ENCODE measurements around the gene SPEN. TPM values are rescaled to one million over a fixed set of nuclear protein-coding genes. Genes with fewer than 3 reads are reported as not detected.
A peak's percentile ranks its signal among the peaks of the same experiment; 100 is the strongest.

Gene SPEN
- total and polyA plus RNA-seq, 9 of the 15 experiments (the other 6 are each of a cell fraction or from before 2014, with no cell fraction given) = 5.7 to 87.5 (median 27.2) TPM

DNA sequence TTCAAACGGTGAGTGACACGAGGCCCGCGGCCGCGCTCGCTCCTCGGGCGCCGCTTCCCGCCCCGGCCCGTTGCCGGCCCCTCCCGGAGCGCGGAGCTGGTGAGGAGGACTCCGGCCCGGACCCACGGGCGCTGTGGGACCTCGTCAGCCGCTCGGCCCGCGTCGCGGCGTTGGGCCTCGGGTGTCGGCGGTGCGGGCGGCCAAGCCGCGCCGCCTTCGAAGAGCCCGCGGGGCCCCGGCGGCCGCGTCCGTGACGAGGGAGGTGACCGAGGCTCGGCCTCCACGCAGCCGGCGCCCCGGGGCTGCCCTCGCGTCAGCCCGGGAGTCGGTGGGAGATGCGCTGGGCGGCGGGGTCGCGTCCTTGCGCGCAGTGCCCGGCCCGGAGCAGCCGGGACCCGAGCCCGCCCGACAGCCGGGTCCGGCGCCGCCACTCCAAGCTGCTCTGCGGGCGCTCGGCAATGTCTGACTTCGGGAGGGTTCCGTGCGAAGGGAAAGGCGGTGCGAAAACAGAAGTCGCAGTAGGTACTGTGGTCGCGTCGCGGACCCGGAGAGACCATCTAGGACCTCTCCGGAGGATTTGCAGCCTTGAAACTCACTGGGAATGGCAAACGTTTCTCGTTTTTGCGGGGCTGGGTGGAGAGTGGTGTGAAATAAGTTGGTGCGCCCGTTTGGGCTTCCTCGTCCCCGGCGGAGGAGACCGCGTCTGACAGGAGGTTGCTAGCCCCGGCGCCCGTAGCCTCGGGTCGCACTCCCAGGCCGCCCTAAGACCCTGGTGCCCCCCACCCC is 829 bp downstream of the SPEN start (continued):
- TF ChIP-seq ZNF165 (CRISPR knock-in tag; IDR thresholded peaks at IDR 0.05; ENCODE audit: borderline replicate concordance) (no peak), TFAP4 (CRISPR knock-in tag; IDR thresholded peaks at IDR 0.05; ENCODE audit: borderline replicate concordance) (0 out of 2 replicates have a peak, but pooled peaks have one; percentile 25), RCOR1 (IDR thresholded peaks at IDR 0.05; ENCODE audit: borderline replicate concordance in 1 of 2, low read depth in 2 of 2, low read length in 2 of 2) (no peak), ZKSCAN1 (IDR thresholded peaks at IDR 0.05; ENCODE audit: low read depth, low read length) (no peak), NRF1 (conservative IDR thresholded peaks at IDR 0.05 in 1 of 2, IDR thresholded peaks at IDR 0.05 in 1 of 2) (no peak), ZFX (CRISPR knock-in tag; IDR thresholded peaks at IDR 0.05) (no peak; the same call in 1 of the 2 replicates), GABPB1 (CRISPR knock-in tag; IDR thresholded peaks at IDR 0.05) (peak; percentile 53), MCM3 (IDR thresholded peaks at IDR 0.05) (no peak), PHF8 (IDR thresholded peaks at IDR 0.05; ENCODE audit: borderline replicate concordance, low read length) (peak; percentile 36; the same call in 1 of the 2 replicates), ZNF263 (CRISPR knock-in tag; IDR thresholded peaks at IDR 0.05; ENCODE audit: borderline replicate concordance) (no peak), MECOM (CRISPR knock-in tag; IDR thresholded peaks at IDR 0.05) (no peak), NFRKB (IDR thresholded peaks at IDR 0.05; ENCODE audit: low read depth) (no peak), CC2D1A (IDR thresholded peaks at IDR 0.05) (no peak), MEF2A (IDR thresholded peaks at IDR 0.05; ENCODE audit: control insufficient read depth, low read depth, low read length) (no peak), RBM17 (IDR thresholded peaks at IDR 0.05; ENCODE audit: borderline replicate concordance, low read depth, low read length) (no peak), HMG20B (CRISPR knock-in tag; IDR thresholded peaks at IDR 0.05) (0 out of 2 replicates have a peak, but pooled peaks have one; percentile 22), ZNF785 (CRISPR knock-in tag; IDR thresholded peaks at IDR 0.05) (no peak), POLR2AphosphoS5 (IDR thresholded peaks at IDR 0.05; ENCODE audit: control insufficient read depth, insufficient read depth, low read depth, low read length) (no peak)
- TF ChIP-seq, protein P1, sequence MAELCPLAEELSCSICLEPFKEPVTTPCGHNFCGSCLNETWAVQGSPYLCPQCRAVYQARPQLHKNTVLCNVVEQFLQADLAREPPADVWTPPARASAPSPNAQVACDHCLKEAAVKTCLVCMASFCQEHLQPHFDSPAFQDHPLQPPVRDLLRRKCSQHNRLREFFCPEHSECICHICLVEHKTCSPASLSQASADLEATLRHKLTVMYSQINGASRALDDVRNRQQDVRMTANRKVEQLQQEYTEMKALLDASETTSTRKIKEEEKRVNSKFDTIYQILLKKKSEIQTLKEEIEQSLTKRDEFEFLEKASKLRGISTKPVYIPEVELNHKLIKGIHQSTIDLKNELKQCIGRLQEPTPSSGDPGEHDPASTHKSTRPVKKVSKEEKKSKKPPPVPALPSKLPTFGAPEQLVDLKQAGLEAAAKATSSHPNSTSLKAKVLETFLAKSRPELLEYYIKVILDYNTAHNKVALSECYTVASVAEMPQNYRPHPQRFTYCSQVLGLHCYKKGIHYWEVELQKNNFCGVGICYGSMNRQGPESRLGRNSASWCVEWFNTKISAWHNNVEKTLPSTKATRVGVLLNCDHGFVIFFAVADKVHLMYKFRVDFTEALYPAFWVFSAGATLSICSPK (IDR thresholded peaks at IDR 0.05; ENCODE audit: borderline replicate concordance) = no peak
- TF ChIP-seq, protein P2, sequence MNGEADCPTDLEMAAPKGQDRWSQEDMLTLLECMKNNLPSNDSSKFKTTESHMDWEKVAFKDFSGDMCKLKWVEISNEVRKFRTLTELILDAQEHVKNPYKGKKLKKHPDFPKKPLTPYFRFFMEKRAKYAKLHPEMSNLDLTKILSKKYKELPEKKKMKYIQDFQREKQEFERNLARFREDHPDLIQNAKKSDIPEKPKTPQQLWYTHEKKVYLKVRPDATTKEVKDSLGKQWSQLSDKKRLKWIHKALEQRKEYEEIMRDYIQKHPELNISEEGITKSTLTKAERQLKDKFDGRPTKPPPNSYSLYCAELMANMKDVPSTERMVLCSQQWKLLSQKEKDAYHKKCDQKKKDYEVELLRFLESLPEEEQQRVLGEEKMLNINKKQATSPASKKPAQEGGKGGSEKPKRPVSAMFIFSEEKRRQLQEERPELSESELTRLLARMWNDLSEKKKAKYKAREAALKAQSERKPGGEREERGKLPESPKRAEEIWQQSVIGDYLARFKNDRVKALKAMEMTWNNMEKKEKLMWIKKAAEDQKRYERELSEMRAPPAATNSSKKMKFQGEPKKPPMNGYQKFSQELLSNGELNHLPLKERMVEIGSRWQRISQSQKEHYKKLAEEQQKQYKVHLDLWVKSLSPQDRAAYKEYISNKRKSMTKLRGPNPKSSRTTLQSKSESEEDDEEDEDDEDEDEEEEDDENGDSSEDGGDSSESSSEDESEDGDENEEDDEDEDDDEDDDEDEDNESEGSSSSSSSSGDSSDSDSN (IDR thresholded peaks at IDR 0.05; ENCODE audit: borderline replicate concordance in 1 of 2, low read depth in 2 of 2, low read length in 2 of 2) = peak; percentile 76 to 79; a peak in 3 of 4 replicates

All from K562 (cell line).